Measurements from ENCODE around the gene NEXMIF.
"Not testable (repeated sequence)": the region's sequence is repeated elsewhere in the genome, so short reads cannot be mapped to it uniquely, and the experiment has no call there.

NEXMIF gene
- 0.61 to 1.7 (median 0.69) reads per million in 3 donors for total RNA-seq

- Histone ChIP-seq H3K4me3 (ENCODE audit: insufficient read depth, low read depth, low read length, poor library complexity, severe bottlenecking) (peak within 1 kb of the TSS; percentile 35), H3K27me3 (replicated peaks; ENCODE audit: control insufficient read depth, insufficient read depth, low read length, poor library complexity, severe bottlenecking) (no peaks in the 10 kb centered on the region), H3K9me3 (ENCODE audit: control insufficient read depth, low read length) (no peaks in the 10 kb centered on the region), H3K27ac (ENCODE audit: insufficient read depth, low read length, poor library complexity, severe bottlenecking) (no peak within 1 kb of the TSS), H3K4me1 (ENCODE audit: control insufficient read depth, insufficient read depth, low read length, poor library complexity, severe bottlenecking) (peaks cover 4% of the 10 kb centered on the region), H3K36me3 (ENCODE audit: control insufficient read depth, insufficient read depth, low read length) (no peaks in the 10 kb centered on the region)
- DNase-seq, result no peak
Measured at GRCh38 chrX:74925225-74926088, at the start of gene NEXMIF. Gene NEXMIF (minus strand): TSS chrX:74925452.

DNA sequence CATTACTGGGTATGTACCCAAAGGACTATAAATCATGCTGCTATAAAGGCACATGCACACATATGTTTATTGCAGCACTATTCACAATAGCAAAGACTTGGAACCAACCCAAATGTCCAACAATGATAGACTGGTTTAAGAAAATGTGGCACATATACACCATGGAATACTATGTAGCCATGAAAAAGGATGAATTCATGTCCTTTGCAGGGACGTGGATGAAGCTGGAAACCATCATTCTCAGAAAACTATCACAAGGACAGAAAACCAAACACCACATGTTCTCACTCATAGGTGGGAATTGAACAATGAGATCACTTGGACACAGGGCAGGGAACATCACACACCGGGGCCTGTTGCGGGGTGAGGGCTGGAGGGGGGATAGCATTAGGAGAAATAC, 36.7 kb upstream of the NEXMIF start:
- H3K9me3 ChIP-seq (ENCODE audit: control insufficient read depth, low read length); H3K4me3 ChIP-seq (ENCODE audit: insufficient read depth, low read depth, low read length, poor library complexity, severe bottlenecking); H3K36me3 ChIP-seq (ENCODE audit: control insufficient read depth, insufficient read depth, low read length); H3K27ac ChIP-seq (ENCODE audit: insufficient read depth, low read length, poor library complexity, severe bottlenecking); H3K4me1 ChIP-seq (ENCODE audit: control insufficient read depth, insufficient read depth, low read length, poor library complexity, severe bottlenecking); DNase-seq; H3K27me3 ChIP-seq (replicated peaks; ENCODE audit: control insufficient read depth, insufficient read depth, low read length, poor library complexity, severe bottlenecking): not testable (repeated sequence)

- H3K9me3 ChIP-seq (ENCODE audit: control insufficient read depth, low read length), result no peaks in the 10 kb centered on the region
- no peak overlapping the region for H3K27ac ChIP-seq (ENCODE audit: insufficient read depth, low read length, poor library complexity, severe bottlenecking)
- H3K36me3 ChIP-seq (ENCODE audit: control insufficient read depth, insufficient read depth, low read length), result no peaks in the 10 kb centered on the region
- H3K4me1 ChIP-seq (ENCODE audit: control insufficient read depth, insufficient read depth, low read length, poor library complexity, severe bottlenecking), result no peaks in the 10 kb centered on the region
- no peaks in the 10 kb centered on the region for H3K27me3 ChIP-seq (replicated peaks; ENCODE audit: control insufficient read depth, insufficient read depth, low read length, poor library complexity, severe bottlenecking)
- no peak overlapping the region for H3K4me3 ChIP-seq (ENCODE audit: insufficient read depth, low read depth, low read length, poor library complexity, severe bottlenecking)
- DNase-seq, result no peak
Measured at GRCh38 chrX:74949717-74950116, 24.5 kb upstream of the NEXMIF start.

- Histone ChIP-seq H3K4me3 (ENCODE audit: insufficient read depth, low read depth, low read length, poor library complexity, severe bottlenecking) (no peak overlapping the region), H3K27me3 (replicated peaks; ENCODE audit: control insufficient read depth, insufficient read depth, low read length, poor library complexity, severe bottlenecking) (no peaks in the 10 kb centered on the region), H3K27ac (ENCODE audit: insufficient read depth, low read length, poor library complexity, severe bottlenecking) (no peak overlapping the region), H3K9me3 (ENCODE audit: control insufficient read depth, low read length) (no peaks in the 10 kb centered on the region), H3K36me3 (ENCODE audit: control insufficient read depth, insufficient read depth, low read length) (no peaks in the 10 kb centered on the region), H3K4me1 (ENCODE audit: control insufficient read depth, insufficient read depth, low read length, poor library complexity, severe bottlenecking) (no peaks in the 10 kb centered on the region)
- DNase-seq, result no peak
Measured at GRCh38 chrX:74940414-74940813, 15.2 kb upstream of the NEXMIF start.

- no peaks in the 10 kb centered on the region for H3K9me3 ChIP-seq (ENCODE audit: control insufficient read depth, low read length)
- no peak overlapping the region for H3K4me3 ChIP-seq (ENCODE audit: insufficient read depth, low read depth, low read length, poor library complexity, severe bottlenecking)
- DNase-seq, result no peak
- H3K27ac ChIP-seq (ENCODE audit: insufficient read depth, low read length, poor library complexity, severe bottlenecking), result no peak overlapping the region
- H3K4me1 ChIP-seq (ENCODE audit: control insufficient read depth, insufficient read depth, low read length, poor library complexity, severe bottlenecking), result no peaks in the 10 kb centered on the region
- no peaks in the 10 kb centered on the region for H3K36me3 ChIP-seq (ENCODE audit: control insufficient read depth, insufficient read depth, low read length)
- H3K27me3 ChIP-seq (replicated peaks; ENCODE audit: control insufficient read depth, insufficient read depth, low read length, poor library complexity, severe bottlenecking), result no peaks in the 10 kb centered on the region
Measured at GRCh38 chrX:74931214-74931613, 6.0 kb upstream of the NEXMIF start.

DNA sequence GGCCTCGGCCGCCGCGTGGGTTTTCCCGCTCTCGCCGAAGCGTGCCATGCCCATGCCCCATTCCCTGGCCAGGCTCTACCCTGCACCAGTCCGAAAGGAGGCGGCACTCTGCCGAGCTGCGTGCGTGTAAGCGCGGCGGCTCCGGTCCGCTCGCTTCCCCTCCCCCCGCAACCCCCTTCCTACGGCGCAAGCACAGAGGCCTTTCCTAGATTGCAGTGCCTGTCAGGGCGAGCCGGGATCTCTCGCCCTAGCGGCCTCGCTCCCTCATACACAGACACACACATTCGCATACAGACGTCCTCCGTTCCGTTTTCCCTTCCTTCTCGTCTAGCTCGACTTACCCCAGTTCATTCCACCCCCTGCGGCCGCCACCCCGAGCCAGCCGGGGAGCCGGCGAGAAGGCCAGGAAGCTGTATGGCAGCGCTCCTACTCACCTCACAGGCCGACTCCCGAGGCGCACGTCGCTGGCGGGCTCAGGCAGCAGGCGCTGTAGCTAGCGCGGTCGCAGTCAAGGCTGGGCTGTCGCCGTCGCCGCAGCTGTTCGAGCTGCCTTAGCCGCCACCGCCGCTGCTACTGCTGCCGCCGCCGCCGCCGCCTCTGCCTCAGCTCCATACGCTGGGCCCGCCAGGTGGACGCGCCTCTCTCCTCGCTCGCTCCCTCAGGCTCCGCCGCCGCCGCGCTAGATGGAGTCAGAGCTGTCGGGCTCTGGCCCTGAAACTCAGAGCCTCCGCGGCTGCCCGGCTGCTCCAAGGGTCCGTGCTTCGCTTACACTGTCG, 615 bp downstream of the NEXMIF start:
- H3K4me1 ChIP-seq (ENCODE audit: control insufficient read depth, insufficient read depth, low read length, poor library complexity, severe bottlenecking), result peaks cover 4% of the 10 kb centered on the region
- no peaks in the 10 kb centered on the region for H3K27me3 ChIP-seq (replicated peaks; ENCODE audit: control insufficient read depth, insufficient read depth, low read length, poor library complexity, severe bottlenecking)
- no peak overlapping the region for H3K27ac ChIP-seq (ENCODE audit: insufficient read depth, low read length, poor library complexity, severe bottlenecking)
- H3K4me3 ChIP-seq (ENCODE audit: insufficient read depth, low read depth, low read length, poor library complexity, severe bottlenecking), result peak overlapping the region; percentile 35
- H3K9me3 ChIP-seq (ENCODE audit: control insufficient read depth, low read length), result no peaks in the 10 kb centered on the region
- no peak for DNase-seq
- H3K36me3 ChIP-seq (ENCODE audit: control insufficient read depth, insufficient read depth, low read length), result no peaks in the 10 kb centered on the region

DNA sequence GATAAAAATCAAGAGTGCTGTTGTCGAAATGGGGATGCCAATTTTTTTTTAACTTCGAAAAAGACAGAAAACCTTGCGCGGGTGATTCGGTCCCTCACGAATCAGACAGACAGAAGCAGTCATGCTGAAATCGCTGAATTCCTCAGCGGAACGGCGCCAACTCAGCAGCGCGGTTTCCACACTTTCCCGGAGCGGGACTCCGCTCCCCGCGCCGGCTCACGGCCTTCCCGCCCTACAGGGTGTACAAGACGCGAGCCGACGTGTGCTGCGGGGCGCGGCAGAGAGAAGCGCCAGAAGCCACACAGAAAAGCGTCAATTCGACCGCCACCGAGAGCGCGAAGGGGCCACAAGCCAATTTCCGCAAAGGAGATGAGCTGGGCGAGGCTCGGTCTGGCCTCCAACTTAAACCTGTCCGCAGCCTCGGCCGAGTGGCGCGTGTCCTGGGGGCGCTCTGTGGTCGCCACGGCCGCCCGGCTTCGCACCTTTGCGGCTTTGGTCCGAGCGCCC, 1.3 kb downstream of the NEXMIF start:
- peaks cover 4% of the 10 kb centered on the region for H3K4me1 ChIP-seq (ENCODE audit: control insufficient read depth, insufficient read depth, low read length, poor library complexity, severe bottlenecking)

GRCh38 chrX:74922922-74923543, 2.2 kb downstream of the NEXMIF start:
- no peaks in the 10 kb centered on the region for H3K36me3 ChIP-seq (ENCODE audit: control insufficient read depth, insufficient read depth, low read length)
- no peaks in the 10 kb centered on the region for H3K9me3 ChIP-seq (ENCODE audit: control insufficient read depth, low read length)
- no peak overlapping the region for H3K4me3 ChIP-seq (ENCODE audit: insufficient read depth, low read depth, low read length, poor library complexity, severe bottlenecking)
- no peak for DNase-seq
- no peak overlapping the region for H3K27ac ChIP-seq (ENCODE audit: insufficient read depth, low read length, poor library complexity, severe bottlenecking)
- H3K27me3 ChIP-seq (replicated peaks; ENCODE audit: control insufficient read depth, insufficient read depth, low read length, poor library complexity, severe bottlenecking), result no peaks in the 10 kb centered on the region
- peaks cover 4% of the 10 kb centered on the region for H3K4me1 ChIP-seq (ENCODE audit: control insufficient read depth, insufficient read depth, low read length, poor library complexity, severe bottlenecking)

More for the DNA sequence above, 1.3 kb downstream of the NEXMIF start:
- H3K36me3 ChIP-seq (ENCODE audit: control insufficient read depth, insufficient read depth, low read length), result no peaks in the 10 kb centered on the region
- no peak overlapping the region for H3K27ac ChIP-seq (ENCODE audit: insufficient read depth, low read length, poor library complexity, severe bottlenecking)
- H3K9me3 ChIP-seq (ENCODE audit: control insufficient read depth, low read length), result no peaks in the 10 kb centered on the region
- no peak for DNase-seq
- H3K27me3 ChIP-seq (replicated peaks; ENCODE audit: control insufficient read depth, insufficient read depth, low read length, poor library complexity, severe bottlenecking), result no peaks in the 10 kb centered on the region
- H3K4me3 ChIP-seq (ENCODE audit: insufficient read depth, low read depth, low read length, poor library complexity, severe bottlenecking), result peak overlapping the region; percentile 35

- no peaks in the 10 kb centered on the region for H3K9me3 ChIP-seq (ENCODE audit: control insufficient read depth, low read length)
- no peak for DNase-seq
- no peaks in the 10 kb centered on the region for H3K27me3 ChIP-seq (replicated peaks; ENCODE audit: control insufficient read depth, insufficient read depth, low read length, poor library complexity, severe bottlenecking)
- no peaks in the 10 kb centered on the region for H3K36me3 ChIP-seq (ENCODE audit: control insufficient read depth, insufficient read depth, low read length)
- no peak overlapping the region for H3K4me3 ChIP-seq (ENCODE audit: insufficient read depth, low read depth, low read length, poor library complexity, severe bottlenecking)
- no peak overlapping the region for H3K27ac ChIP-seq (ENCODE audit: insufficient read depth, low read length, poor library complexity, severe bottlenecking)
- H3K4me1 ChIP-seq (ENCODE audit: control insufficient read depth, insufficient read depth, low read length, poor library complexity, severe bottlenecking), result no peaks in the 10 kb centered on the region
Measured at GRCh38 chrX:74911494-74911893, 13.8 kb downstream of the NEXMIF start.
